Activated CD8-positive, alpha-beta memory T cell treated with anti-CD3 and anti-CD28 coated beads for 36 hours (primary cell): ENCODE data around the gene RPS6KC1. TPM values are rescaled to one million over a fixed set of nuclear protein-coding genes. Genes with fewer than 3 reads are reported as not detected.
"Not testable (repeated sequence)": the region's sequence is repeated elsewhere in the genome, so short reads cannot be mapped to it uniquely, and the experiment has no call there.

Experiments
- CTCF ChIA-PET: fragments of 350-600 bp; sonication (Branson Sonifier 250); formaldehyde crosslinking; loops from one replicate; lab custom pipeline; 2021; ENCODE audit warnings: antibody characterized with exemption; lab: Charles Lee
- POLR2A ChIA-PET: fragments of 350-600 bp; sonication (Branson Sonifier 250); formaldehyde crosslinking; loops from one replicate; lab custom pipeline; 2021; ENCODE audit warnings: antibody characterized with exemption; lab: Charles Lee
- total RNA-seq, 2 experiments: library from RNA; stranded (reverse); gene quantifications; one replicate each; pipeline ENCODE4 v1.2.3, GENCODE V29; 2021

Gene RPS6KC1
- total RNA-seq, 2 experiments from 2014 or later, result 5.6 TPM

DNA sequence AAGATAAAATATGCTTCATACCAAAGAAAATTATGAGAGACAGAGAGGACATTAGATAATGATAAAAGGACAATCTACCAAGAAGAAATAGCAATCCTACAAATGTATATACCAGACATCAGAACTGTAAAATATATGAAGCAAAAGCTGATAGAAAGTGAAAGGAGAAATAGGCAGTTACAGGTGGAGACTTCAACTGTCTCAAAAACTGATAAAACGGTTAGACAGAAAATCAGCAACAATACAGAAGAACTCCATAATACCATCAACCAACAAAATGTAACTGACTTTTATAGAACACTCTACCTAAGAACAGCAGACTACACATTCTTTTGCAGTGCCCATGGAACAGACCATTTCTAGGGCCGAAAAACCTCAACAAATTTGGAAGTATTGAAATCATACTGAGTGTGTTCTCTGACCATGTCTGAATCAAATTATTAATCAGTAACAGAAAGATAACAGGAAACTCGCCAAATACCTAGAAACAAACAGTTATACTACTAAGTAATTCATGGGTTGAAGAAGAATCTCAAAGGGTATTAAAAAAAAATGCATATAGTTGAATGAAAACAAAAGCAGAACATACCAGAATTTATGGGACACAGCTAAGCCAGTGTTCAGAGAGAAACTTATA is 132.1 kb downstream of the RPS6KC1 start:
- POLR2A ChIA-PET, result no interaction called here
- CTCF ChIA-PET, result no interaction called here

DNA sequence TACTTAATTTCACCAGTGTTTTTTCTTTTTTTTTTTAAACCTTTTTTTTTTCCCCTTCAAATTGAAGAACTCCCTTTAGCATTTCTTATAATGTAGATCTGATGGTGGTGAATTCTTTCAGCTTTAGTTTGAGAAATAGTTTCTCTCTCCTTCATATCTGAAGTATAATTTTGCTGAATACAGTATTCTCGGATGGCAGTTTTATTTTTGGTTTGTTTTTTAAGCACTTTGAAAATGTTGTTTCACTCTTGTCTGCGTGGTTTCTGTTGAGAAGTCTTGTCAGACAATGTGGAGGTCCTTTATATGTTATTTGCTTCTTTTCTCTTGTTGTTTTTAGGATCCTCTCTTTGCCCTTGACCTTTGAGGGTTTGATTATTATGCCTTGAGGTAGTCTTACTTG is 135.1 kb downstream of the RPS6KC1 start:
- ChIA-PET CTCF (no interaction called here), POLR2A (no interaction called here)

DNA sequence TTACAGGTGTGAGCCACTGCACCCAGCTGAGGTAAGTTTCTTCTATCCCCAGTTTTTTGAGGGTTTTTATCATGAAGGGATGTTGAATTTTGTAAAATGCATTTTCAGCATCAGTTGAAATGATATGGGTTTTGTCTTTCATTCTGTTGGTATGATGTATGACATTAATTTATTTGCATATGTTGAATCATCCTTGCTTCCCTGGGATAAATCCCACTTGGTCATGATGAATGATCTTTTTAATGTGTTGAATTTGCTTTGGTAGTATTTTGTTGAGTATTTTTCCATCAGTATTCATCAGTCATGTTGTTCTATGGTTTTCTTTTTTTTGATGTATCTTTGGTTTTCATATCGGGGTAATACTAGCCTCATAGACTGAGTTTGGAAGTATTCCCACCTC is 141.0 kb downstream of the RPS6KC1 start:
- ChIA-PET CTCF (no interaction called here), POLR2A (no interaction called here)

DNA sequence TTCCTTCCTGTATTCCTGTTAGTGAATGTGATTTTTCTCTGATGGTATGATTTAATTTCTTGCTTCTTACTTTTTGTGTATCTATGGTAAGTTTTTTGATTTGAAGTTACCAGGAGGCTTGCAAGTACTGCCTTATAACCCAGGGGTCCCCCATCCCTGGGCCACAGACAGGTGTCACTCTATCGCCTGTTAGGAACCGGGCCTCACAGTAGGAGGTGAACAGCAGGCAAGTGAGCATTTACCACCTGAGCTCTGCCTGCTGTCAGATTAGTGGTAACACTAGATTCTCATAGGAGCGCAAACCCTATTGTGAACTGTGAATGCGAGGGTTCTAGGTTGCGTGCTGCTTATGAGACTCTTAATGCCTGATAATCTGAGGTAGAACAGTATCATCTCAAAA is 143.3 kb downstream of the RPS6KC1 start:
- POLR2A ChIA-PET, result no interaction called here
- CTCF ChIA-PET, result no interaction called here

DNA sequence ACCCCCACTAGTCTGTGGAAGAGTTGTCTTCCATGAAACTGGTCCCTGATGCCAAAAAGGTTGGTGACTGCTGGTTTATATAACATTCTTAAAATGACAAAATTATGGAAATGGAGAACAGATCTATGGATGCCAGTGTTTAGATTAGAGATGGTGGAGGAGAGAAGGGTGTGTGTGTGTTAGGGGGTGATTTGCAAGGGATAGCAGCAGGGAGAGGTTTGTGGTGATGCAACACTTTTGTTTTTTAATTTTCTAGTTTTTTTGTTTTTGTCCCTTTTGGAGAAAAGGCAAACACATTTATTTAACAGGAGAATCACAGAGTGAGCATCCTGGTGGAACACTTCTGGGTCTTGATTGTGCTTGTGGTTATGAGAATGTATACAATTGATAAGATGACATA is 143.8 kb downstream of the RPS6KC1 start:
- ChIA-PET CTCF (no interaction called here), POLR2A (no interaction called here)

DNA sequence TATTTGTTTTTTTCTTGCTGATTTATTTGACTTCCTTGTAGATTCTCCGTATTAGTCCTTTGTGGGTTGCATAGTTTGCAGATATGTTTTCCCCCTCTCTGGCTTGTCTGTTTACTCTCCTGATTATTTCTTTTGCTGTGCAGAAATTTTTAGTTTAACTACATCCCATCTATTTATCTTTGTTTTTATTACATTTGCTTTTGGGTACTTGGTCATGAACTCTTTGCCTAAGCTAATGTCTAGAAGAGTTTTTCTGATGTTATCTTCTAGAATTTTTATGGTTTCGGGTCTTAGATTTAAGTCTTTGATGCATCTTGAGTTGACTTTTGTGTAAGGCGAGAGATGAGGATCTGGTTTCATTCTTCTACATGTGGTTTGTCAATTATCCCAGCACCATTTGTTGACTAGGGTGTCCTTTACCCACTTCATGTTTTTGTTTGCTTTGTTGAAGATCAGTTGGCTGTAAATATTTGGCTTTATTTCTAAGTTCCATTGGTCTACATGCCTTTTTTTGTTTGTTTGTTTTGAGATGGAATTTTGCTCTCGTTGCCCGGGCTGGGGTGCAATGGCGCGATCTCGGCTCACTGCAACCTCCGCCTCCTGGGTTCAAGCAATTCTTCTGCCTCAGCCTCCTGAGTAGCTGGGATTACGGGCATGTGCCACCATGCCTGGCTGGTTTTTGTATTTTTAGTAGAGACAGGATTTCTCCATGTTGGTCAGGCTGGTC is 145.4 kb downstream of the RPS6KC1 start:
- POLR2A ChIA-PET, result not testable (repeated sequence)
- CTCF ChIA-PET, result interaction anchor here (1.3 kb wide), 1 partner anchor 42 kb away, joined by 3 read pairs; no protein-coding TSS in a partner anchor

DNA sequence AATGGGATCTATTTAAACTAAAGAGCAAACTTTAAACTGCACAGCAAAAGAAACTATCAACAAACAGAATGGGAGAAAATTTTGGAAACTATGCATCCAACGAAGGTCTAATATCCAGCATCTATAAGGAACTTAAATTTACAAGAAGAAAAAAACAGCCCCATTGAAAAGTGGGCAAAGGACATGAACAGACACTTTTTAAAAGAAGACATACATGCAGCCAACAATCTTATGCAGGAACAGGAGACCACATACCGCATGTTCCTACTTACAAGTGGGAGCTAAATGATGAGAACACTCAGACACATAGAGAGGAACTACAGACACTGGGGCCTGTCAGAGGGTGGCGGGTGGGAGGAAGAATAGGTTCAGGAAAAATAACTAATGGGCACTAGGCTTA is 149.6 kb downstream of the RPS6KC1 start:
- ChIA-PET POLR2A (no interaction called here), CTCF (no interaction called here)

DNA sequence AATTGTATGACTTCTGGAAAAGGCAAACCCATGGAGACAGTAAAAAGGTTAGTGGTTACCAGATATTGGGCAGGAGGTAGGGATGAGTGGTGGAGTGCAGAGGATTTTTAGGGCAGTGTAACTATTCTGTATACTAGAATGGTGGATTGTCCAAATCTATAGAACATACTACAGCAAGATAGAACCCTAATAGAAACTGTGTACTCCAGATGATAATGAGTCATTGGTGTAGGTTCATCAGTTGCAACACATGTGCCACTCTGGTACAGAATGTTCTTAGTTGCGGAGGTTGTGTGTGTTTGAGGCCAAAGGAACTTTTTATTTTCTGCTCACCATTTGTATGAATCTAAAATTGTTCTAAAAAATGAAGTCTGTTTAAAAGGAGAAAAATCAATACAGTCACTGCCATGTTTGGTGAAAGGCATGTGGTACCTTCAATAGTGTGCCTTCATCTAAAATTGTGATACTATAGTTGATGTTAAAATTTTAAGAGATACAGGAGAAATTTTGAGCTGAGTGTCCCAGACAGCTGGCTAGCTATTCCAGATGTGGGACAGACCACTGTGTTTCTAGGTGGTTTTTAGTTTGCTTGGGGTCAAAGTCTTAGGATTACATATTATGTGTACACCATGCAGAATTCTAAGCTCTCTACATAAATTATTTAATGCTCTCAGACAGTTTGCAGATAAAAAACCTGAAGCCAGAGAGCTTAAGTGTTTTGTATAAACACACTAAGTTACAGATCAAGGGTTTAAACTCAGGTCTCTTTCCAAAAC is 150.5 kb downstream of the RPS6KC1 start:
- ChIA-PET POLR2A (no interaction called here), CTCF (interaction anchor here (0.7 kb wide), 1 partner anchor 1914 kb away, joined by 3 read pairs; no protein-coding TSS in a partner anchor)

DNA sequence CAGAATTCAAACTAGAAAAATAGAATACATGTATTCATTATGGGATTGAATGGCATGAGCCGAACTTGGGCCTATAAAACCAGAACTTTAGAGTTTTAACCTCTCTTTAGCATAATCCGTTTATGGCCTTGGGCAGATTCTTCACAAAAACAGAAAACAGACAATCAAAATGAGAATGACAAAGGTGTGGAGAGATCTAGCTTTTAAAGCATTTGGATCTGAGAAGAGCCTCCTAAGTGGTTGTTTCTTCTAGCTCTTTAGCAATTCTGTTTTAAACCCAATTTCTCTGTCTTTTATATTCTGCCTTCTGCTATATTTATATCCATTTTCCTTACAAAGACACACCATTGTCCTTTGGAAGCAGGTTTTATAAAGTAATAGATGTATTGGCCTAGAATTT is 160.2 kb downstream of the RPS6KC1 start:
- POLR2A ChIA-PET, result no interaction called here

DNA sequence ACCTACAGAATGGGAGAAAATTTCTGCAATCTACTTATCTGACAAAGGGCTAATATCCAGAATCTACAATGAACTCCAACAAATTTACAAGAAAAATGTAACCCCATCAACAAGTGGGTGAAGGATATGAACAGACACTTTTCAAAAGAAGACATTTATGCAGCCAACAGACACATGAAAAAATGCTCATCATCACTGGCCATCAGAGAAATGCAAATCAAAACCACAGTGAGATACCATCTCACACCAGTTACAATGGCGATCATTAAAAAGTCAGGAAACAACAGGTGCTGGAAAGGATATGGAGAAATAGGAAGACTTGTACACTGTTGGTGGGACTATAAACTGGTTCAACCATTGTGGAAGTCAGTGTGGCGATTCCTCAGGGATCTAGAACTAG is 168.0 kb downstream of the RPS6KC1 start:
- CTCF ChIA-PET, POLR2A ChIA-PET: not testable (repeated sequence)

More for the DNA sequence above, 160.2 kb downstream of the RPS6KC1 start:
- CTCF ChIA-PET, result no interaction called here

DNA sequence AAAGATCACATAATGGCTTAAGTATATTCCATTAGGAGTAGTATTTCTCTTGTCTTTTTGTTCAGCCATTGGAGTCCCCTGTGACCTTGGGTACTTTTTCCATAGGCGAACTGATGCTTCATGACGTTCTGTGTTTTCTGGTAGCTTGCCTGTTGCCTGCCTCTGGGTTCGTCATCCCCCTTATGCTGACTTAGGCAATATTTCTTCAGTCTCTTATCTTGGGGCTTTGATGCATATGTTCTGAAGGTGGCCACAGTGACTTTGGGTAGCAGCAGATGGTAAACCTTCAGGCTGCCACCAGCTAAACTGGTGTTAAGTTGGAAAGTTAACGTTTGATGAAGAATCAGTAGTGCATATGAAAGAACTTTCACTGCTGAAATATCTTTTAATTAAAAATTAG is 170.2 kb downstream of the RPS6KC1 start:
- ChIA-PET CTCF (no interaction called here), POLR2A (no interaction called here)

DNA sequence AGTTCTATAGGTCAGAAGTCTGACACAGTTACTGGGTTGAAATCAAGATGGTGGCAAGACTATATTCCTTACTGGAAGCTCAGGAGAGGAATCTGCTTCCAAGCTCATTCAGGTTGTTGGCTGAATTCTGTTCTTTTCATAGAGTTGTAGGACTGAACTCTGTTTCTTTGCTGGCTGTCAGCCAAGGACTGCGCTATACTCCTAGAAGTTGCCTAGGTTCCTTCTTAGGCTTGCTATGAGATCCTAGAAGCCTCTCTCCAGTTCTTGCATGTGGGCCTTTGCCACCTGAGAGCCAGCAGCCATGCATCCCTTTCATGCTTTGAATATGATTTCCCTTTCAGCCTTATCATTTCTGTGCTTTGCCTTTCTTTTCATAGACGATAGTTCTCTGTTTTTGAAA is 176.4 kb downstream of the RPS6KC1 start:
- POLR2A ChIA-PET, result no interaction called here
- CTCF ChIA-PET, result no interaction called here

DNA sequence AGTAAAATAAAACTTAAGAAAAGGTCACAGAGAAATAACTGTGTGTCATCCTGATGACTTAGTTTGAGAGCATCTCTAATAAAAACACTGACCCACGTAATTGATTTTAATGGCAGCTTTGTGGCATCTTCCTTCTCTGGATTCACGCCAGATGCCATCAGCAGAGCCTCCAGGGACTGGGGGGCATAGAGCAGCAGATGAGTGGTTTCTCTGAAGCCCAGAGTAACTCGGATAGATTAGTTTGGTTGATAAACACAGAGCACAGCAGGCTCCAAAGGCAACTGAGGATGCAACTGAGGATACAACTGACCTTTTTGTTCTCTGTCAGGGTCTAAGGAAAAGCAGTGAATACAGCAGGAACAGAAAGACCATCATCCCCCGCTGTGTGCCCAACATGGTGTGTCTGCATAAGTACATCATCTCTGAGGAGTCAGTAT is 180.8 kb downstream of the RPS6KC1 start:
- ChIA-PET CTCF (no interaction called here), POLR2A (no interaction called here)

DNA sequence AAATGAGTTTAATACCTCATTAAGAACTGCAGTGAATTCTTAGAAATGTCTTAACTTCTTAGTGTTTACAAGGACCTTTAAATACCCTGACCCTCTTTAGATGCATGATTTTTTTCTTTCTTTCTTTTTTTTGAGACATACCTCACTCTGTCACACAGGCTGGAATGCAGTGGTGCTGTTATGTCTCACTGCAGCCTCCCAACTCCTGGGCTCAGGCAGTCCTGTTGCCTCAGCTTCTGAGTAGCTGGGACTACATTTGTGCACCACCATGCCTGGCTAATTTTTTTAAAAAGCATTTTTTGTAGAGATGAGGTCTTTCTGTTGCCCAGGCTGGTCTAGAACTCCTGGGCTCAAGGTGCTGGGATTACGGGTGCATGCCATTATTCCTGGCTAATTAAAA is 191.8 kb downstream of the RPS6KC1 start:
- ChIA-PET POLR2A (no interaction called here), CTCF (no interaction called here)

DNA sequence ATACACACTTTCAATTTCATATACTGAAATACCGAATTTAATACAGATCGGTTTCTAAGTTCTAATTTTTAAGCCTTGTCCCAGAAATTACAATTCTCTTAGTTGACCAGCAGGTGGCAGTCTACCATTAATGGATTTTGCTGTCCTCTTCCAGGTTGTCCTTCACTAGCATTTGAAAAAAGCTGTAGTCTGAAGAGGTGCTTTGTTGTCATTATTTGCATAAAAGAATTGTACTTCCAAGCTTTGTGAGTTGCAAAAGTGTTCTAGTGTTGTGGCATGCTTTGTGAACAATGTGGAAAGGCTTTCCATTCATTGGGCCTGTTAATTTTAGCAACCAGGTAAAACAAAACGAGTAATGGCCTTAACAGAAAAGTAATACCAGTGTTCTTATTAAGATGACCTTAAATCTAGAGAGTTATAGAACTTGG is 193.6 kb downstream of the RPS6KC1 start:
- POLR2A ChIA-PET, result no interaction called here
- CTCF ChIA-PET, result no interaction called here

DNA sequence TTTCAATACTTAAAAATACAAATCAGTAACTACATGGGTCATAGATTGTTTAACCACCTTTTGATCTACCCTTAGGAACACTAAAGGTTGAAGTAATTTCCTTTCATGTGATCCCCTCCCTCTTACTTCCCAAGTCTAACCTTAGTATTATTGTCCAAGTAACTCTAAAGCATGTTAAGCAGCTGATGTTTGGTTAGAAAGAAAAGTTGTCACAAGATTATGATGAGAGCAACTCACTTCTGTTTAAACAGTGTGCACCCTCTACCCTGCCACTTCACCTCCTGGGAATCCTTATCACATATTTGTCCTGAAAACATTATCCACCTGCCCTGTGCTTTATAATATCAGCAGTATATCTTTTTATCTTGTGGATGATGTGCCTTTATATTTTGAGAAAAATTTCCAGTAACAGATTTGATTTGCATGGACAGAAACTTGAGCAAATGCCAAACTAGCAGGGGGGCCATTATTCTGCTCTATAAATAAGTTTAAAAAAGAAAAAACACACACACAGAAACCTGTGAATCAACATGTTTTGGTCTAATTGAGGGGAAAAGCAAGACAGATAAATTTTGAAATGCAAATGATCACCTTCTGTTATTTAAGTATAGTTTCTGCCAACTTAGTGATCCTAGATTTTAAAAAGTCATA is 194.3 kb downstream of the RPS6KC1 start:
- POLR2A ChIA-PET, result no interaction called here
- CTCF ChIA-PET, result no interaction called here

DNA sequence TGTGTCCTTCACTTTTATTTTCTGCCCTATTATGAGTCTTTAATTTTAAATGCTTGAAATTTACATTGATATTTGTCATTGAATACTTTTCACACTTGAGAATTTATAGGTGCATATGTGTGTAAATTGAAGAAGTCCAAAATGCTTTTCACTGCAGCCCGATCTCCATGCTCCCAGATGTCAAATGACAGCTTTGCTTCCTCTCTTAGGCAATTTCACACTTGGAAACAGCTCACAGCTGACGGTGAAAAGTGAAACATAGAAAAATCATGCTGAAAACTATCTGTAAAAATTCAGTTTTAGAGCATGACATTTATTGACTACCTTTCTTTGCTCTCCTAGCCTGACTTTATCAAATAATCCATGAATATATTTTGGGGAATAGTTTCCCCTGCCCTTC is 196.0 kb downstream of the RPS6KC1 start:
- CTCF ChIA-PET, result no interaction called here

DNA sequence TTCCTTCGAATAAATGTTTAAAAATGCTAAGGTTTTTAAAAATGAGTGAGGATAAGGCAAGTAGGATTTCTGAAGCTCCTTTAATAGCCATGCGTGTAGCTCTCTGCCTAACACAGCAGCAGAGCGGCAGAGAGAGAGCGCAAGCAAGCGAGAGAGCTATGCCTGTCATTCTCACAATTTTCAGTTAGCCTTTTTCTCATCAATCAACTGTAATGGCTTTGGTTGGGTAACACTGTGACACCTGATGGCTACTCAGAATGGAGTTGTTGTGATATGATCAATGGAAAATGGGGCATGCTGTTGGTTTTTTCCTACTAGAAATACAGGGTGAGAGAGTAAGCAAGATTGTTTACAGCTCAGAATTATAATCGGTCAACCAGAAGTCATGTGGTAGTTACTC is 198.4 kb downstream of the RPS6KC1 start:
- CTCF ChIA-PET, result no interaction called here
- POLR2A ChIA-PET, result no interaction called here

More for the DNA sequence above, 196.0 kb downstream of the RPS6KC1 start:
- POLR2A ChIA-PET, result no interaction called here

DNA sequence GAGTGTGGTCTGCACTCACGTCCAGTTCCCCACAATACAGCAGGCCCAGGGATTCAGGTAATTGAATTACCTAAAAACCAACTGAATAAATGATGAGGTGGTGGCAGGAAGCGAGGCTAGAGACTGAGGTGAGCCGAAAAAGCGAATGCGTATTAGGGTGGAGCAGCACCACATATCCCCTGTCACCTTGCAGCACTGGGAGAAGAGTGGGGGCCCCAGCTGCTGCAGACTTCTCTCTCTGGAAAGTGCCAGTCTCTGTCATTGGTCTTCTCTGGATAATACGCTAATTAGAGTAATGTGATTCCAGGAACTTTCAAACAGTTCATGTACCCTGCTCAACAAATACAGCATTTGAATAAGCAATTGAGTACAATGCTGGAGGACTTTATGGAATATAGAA is 199.0 kb downstream of the RPS6KC1 start:
- POLR2A ChIA-PET, result no interaction called here

DNA sequence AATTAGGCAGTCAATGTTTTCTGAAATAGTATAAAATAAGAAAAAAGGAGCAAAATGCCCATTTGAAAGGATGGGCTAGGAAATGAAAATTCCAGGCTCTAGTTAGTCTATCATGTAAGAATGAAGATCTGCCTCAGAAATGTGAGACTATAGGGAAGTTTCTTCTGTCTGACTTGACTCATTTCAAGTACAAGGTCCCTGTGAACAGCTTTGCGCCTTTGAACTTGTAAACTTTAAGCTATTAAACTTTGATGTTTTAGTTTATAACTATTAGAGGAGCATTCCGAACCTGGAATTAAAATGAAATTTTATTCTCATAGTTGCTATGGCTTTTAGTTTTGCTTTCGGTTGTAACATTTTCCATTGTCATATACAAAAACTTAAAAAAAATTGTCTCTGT is 199.4 kb downstream of the RPS6KC1 start:
- ChIA-PET CTCF (no interaction called here), POLR2A (no interaction called here)

More for the DNA sequence above, 199.0 kb downstream of the RPS6KC1 start:
- CTCF ChIA-PET, result no interaction called here
